MV-4-11 (cell line): ENCODE results near the gene PCCA.

Source experiments
- DNase-seq: peaks from one replicate; lab custom pipeline; 2025; lab: John Stamatoyannopoulos, UW

PCCA gene

DNA sequence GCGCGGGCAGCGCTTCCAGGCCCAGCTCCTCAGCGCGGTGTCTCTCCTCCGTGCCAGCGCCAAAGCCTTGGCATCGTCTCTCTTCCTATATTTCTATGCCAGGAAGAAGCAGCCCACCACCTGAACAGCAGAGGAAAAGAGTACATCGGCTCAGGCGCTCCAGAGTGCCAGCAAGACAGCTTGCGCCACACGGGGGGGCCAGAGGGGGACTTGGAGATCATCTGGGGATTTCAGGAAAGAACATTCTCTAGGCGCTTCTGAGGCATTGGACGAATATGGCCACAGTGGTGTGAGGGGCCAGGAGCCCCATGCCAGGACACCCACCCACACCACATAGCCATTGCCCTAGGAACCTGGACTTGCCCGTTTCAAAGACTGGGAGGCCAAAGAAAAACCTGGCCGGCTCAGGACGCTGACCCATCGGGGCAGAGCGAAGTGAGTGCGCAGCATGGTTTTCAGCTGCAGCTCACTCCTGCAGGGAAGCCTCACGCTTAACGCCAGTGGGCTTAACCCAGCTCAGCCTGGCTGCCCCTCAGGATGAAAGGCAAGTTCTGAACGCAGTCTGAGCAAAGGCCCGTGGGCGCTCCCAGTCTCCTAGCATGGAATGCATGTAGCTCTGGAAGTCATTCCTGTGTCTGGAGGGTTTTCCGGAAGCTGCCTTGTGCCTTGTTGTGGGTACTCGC lies 437.6 kb downstream of the PCCA start:
- DNase-seq = no peak

DNA sequence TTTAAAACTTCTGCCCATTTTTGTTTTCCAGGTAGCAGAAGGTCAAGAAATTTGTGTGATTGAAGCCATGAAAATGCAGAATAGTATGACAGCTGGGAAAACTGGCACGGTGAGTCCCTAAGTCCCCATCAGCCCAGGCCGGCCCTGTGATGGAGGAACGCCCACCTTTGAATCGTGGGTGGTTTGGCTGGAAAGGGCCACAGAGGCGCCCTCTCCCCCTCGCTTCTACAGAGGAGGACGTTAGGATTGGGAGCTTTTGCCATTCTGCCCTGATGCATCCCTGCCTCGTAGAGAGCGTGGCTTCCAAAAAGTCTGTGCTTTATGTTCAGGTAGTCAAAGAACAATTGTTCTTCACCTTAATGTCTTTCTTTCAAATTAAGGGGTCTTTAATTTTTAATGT lies 438.8 kb downstream of the PCCA start:
- DNase-seq = no peak

DNA sequence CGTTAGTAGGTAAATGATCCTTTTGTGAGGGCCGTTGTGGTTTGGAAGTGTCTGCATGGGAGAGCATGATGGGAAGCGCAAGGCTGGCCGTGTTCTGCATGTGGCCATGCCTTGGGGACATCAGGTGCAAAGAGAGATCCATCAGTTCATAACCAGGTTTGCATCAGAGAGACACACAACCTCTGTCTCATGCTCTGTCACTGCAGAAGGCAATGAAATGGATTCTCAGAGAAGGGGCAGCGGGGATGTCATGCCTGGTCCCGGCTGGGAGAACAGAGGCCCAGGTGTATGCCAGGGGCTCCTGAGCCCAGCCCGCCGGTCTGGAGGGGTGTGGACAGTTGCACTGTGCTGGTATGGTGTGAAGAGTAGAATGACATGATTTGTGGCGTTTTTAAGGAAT lies 439.5 kb downstream of the PCCA start:
- DNase-seq = no peak

DNA sequence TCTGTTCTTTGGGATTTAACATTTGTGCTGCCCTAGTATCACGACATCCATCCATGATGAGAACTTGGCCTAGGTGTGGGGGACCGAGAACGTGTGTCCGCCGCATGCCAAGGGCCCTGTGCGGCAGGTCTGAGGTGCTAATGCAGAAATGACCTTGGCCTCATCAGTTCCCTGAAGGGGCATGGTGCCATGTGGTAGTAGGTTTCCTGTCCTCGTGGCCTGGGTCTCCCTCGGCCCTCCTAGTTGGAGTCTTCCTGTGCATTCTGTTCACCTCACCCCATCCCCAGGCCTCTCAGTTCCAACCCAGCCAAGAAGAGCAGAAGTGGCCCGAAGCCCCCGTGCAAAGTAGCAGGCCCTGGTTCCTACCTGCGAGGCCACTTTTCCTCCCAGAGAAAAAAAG lies 439.9 kb downstream of the PCCA start:
- no peak for DNase-seq

DNA sequence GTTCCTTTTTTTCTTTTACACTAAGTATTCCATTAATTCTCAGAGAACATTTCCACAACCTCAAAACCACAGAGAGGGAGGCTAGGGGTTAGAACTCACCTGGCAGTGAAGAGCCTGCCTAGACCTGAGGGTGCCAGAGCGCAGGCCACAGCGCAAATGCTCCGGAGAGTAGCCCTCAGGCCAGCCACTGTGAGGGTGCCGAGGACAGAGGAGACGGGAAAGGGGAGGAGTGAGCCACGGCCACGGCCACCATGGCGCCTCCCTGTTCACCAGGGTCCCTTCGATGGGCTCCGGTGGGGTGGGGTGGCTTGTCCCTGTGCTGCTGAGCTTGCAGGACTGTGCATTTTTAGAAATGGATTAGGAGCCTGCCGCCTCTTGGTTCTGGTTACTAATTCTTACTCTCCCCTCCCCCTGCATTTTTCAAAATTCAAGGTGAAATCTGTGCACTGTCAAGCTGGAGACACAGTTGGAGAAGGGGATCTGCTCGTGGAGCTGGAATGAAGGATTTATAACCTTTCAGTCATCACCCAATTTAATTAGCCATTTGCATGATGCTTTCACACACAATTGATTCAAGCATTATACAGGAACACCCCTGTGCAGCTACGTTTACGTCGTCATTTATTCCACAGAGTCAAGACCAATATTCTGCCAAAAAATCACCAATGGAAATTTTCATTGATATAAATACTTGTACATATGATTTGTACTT lies 440.9 kb downstream of the PCCA start:
- DNase-seq = no peak

DNA sequence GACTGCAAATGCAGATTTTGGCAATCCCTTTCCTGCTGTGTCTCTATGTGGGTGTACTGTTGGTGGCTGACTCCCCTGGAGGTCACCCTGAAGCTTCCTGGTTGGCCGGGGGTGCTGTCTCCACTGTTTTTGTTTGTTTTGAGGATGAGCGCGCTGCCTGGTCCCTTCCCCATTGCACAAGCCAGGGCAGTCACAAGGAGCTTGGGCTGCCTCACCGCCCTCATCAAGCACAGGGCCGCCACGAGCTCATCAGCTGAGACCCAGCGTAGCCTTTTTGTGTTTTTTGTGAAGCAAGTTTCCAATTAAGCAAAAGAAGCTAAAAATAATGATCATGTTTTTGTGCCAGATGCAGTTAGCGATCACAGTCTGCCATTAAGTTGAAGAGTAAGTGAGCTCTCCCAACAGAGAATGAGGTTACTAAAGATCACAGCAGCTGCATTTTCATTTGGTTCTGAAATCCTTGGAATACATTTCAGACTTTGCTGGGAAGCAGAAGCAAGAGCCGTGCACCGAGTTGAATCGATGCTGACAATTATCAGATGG lies 441.8 kb downstream of the PCCA start:
- DNase-seq = no peak

DNA sequence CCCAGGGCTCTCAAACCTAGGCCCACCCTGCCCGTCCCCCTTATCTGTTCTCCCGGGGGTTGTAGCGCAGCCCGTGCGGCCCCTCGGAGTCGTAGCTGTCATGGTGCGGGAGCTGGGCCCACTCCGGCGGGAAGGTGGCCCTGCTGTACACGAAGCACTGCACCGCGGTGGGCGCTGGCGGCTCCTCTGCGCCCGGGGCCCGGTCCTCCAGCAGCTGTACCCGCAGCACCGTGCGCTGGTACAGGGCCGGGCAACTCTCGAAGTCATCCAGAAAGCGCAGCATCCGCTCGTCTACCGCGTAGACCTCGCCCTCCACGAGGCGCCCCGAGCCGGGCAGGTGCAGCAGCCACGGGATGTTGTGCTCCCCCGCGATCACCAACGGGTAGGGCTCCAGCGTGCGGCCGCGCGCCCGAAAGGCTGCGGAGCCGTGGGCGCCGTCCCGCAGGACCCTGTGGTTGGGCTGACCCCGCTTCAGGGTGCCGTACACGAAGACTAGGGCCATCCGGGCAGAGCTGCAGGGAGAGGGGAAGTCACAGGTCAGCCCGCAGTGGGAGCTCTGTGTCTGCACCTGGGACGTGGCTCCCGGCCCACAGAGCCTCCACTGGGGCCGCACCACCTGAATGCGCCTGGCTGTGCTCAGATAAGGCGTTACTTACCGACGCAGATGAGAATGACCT lies 443.3 kb downstream of the PCCA start:
- no peak for DNase-seq

DNA sequence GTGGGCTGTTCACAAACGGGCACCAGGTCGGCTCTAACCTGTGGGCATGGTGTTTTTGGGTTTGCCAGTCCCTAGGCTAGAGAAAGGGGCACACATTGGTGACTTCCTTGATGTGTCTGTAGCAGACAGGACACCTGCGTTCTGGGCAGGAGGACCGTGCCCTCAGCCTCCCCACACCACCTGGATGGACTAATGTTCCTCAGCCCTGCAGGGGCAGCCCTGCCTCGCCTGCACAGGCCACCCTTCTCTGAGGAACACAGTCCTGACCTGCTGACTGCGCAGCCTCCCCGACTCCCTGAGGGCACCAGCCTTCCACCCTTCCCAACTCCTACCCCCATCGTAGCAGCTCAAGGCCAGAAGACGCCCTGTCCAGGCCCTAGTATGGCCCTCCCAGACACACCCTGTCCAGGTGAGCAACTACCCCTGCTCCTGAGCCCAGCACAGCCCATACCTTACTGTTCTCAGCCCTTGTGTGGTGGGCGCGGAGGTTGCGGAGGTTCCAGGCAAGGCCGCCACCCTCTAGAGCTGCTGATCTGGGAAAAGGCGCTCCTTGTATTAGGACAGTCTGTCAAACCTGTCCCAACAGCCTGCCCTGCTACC lies 444.0 kb downstream of the PCCA start:
- no peak for DNase-seq

DNA sequence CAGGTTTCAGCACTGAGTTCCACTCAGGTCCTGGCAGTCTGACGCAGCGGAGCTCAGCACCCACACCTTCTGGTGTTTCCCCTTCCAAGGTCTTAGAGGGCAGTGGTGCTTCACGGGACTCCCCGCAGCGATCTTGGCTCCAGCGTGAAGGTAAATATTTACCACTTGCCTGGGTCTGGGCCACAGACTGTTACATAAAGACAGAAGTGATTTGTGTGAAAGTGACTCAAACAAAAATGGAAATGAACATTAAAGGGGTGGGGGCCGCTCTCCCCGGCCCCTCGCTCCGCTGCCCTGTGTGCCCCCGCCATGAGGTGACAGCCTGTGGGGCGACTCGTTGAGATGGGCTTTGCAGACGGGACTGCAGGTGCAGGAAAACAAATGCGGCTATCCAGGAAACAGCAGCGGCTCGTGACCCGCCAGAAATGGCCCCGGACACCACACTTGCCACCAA lies 444.7 kb downstream of the PCCA start:
- DNase-seq = no peak

DNA sequence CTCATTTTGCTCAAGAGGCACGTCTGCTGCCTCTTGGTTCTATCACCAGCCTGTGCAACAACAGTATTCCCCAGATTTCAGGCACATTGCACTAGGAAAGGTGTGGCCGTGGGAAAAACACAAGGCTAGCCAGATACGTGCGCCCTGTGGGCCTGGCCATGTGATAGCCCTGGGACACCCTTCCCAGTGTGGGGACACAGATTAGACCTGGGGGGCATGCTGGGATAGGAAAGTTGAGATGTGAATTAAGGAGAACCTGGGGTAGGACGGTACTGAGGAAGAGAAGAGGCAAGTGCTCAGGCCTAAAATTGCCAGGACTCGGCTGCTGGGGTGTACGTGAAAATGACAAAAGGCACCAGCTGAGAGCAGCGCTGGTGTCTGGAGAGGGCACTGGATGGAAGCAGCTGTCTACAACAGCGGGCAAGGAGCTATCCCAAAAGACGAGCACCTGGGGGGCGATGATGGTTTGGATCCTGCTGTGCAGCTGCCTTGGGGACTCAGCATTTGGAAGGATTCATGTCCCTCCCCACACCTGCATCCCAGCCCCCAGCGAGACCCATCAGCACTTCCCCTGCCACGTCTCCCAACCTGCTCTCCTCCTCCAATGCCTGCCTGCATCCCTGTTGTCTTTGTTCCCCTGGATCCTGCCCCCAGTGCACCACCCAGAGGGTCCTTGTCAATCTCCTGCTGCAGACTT lies 445.4 kb downstream of the PCCA start:
- DNase-seq = no peak

DNA sequence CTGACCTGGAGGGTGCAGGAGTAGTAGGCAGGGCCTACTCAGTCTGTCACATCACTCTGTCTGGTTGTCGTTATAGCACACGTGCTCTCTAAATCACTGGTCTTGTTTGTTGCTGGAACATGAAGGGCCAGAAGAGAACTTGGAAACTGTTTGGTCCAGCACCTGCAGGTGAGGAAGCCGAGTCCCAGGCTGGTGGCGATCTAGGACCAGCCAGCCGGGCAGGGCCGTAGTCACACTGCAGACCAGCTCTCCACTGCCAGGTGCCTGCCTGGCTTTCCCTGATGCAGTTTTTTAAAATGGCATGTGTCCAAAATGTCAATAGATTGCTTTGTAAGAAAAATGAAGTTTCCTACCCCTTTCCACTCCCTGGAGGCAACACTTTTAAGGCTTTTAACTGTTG lies 446.0 kb downstream of the PCCA start:
- DNase-seq = no peak

DNA sequence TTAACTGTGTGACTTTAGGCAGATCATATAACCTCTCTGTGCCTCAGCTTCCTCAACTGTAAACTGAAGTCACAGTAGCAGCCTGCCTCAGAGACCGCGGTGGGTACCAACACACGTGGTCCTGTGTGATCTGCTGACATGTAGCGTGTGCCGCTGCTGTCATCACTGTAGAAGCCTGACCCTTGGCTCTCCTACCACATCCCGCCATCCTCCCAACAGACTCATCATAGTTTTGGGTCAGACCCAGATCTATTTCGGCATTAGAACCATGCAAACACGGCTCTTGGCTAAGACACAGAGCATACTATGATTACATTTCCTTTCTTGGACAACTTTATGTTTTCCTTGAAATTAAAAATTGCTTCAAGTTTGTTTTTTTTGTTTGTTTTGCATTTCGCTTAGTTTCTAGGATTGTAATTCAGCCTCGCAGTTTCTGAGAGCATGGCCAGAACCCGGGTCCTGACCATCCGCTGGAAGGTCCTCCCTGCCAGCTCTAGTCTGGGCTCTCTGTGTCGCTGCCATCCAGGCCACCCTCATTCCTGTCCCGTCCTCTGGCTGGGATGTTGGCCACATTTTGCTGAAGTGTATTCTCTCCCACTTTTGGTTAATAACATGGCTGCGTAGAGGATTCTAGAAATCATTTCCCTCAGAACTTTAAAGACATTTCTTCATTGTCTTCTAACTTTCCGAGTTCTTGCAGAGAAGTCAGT lies 446.7 kb downstream of the PCCA start:
- DNase-seq = no peak

DNA sequence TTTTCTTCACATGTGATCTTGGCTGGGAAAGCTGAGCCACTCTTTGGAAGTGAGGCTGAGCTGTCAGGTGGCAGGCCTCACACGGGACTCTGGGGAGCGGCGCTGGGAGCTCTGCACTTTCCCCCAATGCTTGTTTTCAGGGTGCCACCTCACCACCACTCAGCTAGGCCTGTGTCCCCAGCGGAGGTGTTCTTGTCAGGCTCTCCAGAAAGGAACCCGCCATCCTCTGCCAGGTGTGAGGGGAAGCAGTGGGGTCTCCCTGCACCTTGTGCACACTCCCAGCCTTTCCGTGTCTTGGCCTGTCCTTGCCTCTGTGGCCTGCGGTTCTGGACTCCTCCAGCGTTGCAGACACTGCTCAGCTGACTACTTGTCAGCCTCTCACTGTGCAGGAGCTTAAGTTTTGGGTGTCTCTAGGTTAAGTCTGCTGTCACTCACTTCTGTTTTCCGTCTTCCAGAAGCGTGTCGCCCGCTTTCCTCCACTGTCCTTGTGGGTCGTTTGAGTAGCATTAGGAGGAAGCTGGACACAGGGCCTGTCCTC lies 447.8 kb downstream of the PCCA start:
- DNase-seq = no peak

DNA sequence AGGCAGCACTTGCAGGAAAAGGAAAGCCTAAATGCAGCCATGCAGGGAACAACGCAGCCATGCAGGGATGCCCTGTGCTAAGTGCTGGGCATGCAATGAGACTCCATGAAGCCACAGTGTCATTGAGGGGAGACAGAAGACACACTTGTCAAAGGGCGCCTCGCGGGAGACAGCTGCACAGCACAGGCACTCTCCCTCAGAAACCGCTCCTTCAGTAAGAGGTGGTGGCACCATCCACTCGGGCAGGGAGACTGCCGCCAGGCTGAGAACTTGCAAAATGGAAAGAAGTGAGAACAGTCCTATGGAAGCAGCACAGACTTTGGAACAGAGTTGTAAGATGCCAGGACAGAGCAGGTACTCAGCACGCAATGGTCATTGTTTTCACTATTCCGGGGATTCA lies 448.6 kb downstream of the PCCA start:
- no peak for DNase-seq

DNA sequence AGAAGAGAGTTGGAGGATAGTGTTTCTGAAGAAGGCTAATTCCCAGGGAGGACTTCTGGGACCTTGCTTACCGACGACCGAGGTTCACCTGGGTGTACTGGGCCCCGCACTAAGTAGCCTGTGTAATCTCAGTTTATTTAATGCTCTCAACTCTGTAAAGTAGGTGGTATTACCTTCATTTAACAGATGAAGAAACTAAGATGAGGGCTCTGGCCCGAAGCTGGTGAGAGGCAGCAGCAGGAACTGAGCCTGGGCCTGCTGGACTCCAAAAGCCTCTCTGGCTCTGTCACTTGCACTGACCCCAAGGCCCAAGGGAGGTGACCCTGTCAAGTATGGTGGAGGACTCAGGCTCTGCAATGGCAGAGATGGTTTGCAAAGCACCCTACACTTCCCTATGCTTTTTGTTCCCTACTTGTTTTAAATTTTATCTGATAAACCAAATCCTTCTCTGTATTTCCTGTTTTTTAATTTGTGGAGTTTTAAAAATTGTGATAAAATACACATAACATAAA lies 449.1 kb downstream of the PCCA start:
- DNase-seq = no peak

DNA sequence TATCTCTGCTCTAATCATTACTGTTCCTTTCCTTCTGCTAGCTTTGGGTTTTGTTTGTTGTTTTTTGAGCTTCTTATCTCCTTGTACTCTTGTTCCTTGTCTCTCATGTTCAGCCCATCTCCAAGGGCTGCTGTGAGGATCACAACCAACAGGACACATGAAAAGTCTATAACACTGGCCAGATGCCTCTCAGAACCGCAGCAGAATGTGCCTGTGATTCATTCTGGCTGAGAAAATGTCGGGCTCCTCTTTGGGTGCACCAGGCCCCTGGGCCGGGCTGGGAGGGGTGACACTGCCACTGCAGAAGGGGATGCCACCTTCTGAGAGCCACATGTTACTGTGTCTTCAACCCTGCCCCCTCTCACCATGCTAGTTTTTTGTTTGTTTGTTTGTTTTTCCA lies 451.7 kb downstream of the PCCA start:
- no peak for DNase-seq

DNA sequence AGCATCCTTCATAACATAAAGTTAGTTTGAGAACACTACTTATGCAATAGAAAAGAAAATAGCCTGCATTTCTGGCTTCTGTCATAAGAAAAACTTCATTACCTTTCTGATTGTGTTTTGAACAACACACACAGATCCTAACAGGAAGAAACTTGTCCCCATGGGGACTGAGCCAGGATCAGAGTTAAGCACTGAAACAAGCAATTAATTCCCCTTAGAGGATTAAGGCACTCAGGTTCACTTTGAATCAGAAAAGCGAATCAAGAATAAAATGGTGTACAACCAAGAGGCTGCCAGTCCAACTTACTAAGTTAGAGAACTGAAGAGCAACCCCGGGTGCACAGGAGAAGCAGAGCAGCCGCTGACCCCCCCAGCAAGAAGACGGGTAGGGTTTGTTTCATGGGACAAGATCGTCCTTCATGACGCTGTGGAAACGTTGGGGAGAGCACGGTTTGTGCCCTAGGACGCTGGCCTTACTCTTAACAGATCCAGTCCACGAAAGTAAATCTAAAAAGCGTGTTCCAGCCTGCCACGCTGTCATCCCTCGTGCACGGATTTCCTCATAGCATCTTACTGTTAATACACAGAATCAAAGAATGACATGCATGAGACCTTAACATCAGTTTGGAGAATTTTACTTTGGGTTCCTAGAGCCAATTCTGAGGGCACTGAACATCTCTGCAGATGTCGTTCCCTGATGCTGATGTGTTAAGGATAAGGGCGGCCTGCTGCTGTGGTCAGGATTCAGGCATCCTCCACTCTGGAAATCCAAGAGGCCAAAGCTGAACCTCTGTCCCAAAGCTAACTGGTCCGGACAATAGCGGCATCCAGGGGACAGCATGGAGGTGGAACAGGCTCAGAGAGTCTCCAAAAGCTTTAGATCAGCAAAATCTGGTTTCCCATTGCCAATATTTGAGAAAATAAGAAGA lies 453.3 kb downstream of the PCCA start:
- DNase-seq = no peak

DNA sequence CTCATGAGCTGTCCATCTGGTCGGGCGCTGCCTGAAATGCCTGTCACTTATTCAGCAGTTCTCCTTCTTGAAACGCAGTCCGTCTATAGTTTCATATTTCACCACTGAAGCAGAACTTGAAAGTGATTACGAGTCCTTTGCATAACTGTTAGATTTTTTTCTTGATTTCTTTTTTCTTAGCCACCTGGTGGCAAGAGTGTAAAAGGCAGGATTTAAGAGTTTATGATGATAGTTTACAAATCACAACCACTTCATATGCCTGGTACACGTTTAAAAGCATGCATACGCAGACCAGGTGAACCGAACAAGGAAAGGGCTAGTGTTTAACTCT lies 453.9 kb downstream of the PCCA start:
- peak; percentile 92 for DNase-seq

DNA sequence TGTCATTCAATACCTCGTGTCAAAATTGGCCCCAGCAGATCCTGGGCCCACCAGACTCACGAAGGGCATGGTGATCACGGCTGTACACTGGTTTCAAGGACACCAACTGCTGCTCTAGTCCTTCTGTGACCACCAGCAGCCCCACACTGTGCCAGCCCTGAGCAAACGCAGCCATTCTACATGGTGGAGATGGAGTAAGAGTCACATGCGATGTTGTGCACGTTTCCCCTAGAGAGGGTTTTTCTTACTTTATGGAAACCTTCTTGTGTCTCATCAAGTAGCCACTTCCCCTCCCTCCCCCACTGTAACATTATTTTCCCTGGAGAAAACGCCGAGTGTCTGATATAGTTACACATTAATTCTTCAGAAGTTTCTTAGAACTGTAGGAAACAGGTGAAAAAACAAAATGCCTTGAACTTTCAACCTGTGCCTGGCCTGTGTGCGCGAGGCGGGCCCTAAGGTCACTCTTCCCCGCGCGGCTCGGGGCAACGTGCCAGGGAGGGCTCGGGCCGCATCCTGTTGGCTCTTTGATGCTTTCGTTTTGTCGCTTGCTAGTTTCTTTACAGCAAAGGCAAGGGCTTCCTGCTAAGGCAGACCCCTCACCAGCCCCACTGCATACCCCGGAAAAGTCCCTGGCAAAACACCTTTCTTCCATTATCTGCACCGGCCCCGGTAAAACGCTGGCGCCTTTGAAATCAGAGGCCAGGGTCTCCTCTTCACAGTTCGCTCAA lies 455.1 kb downstream of the PCCA start:
- no peak for DNase-seq
